Glomerular endothelial cell (primary cell): ENCODE data around the gene TRERF1. TPM values are rescaled to one million over a fixed set of nuclear protein-coding genes. Genes with fewer than 3 reads are reported as not detected.

Source experiments
- DNase-seq: peaks from one replicate; pipeline ENCODE4 v3.0.0-alpha.2; 2011; ENCODE audit warnings: low read depth, low spot score; ENCODE audit errors: extremely low read depth
- total RNA-seq: library from RNA; depleted of rRNA; stranded (reverse); fragments of >200 nt; gene quantifications from 2 replicates; pipeline ENCODE4 v1.2.3, GENCODE V29; 2015

Gene TRERF1
- total RNA-seq, 1 donor from 2014 or later = 2.5 TPM

- no peak for DNase-seq
These were observed 56.7 kb downstream of the TRERF1 start for GRCh38 chr6:42394881-42395620.

- no peak for DNase-seq
These were observed 57.6 kb downstream of the TRERF1 start for GRCh38 chr6:42394151-42394550.

DNA sequence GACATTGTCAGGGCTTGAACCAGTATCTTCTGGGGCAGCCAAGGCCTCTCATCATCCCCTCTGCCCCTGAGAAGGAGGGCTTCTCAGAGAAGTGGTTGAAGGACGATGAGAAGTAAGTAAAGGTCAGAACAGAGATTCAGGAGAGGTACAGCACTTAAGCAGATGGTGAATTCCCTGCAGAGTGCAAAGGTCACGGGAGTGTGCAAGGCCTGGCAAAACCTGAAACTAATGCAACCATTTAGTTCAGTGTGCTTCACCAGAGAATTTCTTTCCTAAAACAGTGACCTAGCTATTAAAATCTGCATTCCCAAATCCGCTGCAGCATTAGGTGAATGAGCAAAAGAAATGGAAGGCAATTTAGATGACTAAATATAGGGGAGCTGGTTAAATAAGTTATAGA, 58.4 kb downstream of the TRERF1 start:
- no peak for DNase-seq

DNA sequence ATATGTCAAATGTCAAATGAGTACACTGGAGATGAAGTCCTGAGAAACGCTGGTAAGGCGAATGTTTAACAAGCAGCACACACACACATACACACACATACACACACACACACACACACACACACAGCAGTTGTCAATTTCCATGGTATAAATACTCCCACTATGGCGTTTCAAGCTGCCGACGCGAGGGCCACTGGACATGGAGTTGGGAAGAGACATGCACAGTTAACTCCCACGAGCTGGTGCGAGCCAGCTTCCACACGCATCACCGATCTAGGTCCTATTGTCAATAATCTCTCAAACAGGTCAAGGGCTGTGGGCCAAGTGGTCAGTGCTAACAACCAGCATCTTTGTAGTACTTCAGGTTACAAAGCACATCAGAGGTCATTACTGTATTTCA, 58.9 kb downstream of the TRERF1 start:
- no peak for DNase-seq

GRCh38 chr6:42391441-42391840, 60.3 kb downstream of the TRERF1 start:
- DNase-seq = no peak

DNA sequence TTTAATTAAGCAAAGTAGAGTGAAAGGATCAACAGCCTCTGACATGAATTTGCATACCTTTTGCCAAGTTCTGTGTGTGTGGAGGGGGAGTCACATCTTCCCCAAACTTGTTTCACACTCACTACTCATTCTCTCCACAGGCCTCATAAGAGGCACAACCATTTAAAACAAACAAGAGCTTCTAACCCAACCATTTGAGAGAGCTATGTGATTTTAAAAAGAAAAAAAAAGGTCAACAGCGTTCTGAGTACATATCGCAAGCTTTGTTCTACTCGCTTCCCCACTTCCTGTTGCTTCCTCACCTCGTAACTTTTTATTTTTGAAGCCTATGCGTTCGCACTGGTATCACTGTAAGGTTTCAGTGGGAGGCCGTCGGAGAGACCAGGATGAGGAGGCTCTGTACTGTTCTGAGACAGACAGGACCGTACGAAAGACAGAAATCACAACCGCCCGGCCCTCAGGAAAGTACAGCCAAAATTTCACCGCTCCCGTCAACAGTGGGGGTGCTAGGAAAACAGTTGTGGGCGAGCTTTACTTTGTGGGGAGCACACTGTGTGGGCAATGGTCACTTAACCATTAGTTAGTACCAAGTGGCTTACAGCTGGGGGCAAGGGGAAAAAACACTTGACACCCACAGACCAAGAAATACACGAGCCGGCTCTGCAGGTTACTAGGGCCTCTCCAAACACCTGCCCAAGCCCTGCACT, 61.3 kb downstream of the TRERF1 start:
- DNase-seq = no peak

- DNase-seq = no peak
These were observed 62.0 kb downstream of the TRERF1 start for GRCh38 chr6:42389736-42390135.

- DNase-seq = no peak
These were observed 63.7 kb downstream of the TRERF1 start for GRCh38 chr6:42388046-42388445.

DNA sequence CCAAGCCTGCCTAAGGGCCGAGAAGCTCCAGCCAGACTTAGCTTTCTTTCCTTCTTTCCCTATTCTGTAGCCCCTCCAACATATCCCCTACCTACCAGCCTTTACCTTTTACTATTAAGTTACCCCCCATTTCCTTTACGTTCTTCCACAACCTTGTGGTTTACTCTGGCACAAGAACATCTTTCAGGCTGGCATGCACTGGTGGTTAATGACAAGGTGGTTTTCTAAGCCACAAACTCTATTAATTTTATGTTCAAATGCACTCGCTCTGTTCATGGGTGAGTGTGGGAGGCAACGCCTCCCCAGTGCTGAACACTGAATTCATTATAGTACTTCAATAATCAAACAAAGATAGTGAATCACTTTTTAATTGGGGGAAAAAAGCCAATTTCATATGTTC, 64.4 kb downstream of the TRERF1 start:
- DNase-seq = no peak

DNA sequence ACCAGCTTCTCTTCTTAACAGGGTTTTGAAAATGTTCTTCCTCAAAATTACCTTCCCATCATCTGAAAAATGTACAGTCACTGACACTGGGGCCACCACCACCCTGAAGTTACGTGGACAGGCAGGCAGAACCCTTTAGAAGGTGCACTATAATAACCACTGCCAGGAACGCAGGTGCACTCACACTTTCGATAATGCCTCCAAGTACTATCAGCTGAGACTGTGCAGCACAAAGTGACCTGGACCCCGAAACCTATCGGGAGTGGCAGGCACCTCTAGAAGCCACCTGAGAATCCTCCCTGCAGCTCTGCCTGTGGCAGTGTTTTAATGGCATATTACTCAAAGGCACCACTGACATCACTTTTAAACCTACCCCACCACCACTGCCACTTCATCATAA, 66.4 kb downstream of the TRERF1 start:
- no peak for DNase-seq

- no peak for DNase-seq
These were observed 68.1 kb downstream of the TRERF1 start for GRCh38 chr6:42383421-42384205.

DNA sequence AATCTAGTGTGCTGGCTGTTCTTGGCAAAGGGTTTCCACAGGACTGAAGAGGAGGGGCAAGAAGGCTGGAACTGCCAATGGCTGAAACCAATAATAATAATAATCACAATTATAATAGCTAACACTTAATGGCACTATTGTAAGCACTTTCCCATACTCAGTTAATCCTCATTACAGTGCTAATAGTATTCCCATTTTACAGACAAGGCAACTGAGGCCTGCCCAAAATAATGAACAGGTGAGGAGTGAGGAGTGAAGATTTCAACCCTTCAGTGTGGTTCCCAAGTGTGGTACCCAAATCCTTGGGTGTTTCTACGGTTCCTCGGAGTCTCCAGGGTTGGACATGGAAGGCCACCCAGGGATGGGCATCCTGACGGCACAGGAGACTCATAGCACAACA, 69.9 kb downstream of the TRERF1 start:
- DNase-seq = no peak

- DNase-seq = no peak
These were observed 71.3 kb downstream of the TRERF1 start for GRCh38 chr6:42380228-42380979.

- no peak for DNase-seq
These were observed 73.2 kb downstream of the TRERF1 start for GRCh38 chr6:42378536-42378935.

DNA sequence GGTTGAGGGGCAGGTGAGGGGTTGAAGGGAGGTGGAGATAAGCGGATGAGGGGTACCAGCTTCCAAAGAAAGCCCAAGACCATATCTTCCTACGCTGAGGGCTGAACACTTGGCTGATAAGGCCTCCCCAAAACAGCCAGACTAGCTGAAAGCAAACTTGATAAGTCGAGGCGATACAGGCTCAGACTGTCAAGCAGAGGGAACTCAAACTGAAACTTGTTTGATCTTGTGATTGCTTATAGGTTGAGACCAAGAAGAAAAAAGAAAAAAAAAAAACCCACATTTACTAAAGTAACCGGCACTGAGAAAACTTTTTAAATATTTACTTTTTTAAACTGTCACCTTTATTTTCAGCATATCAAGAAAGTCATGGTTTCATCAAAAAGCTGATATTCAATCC, 73.6 kb downstream of the TRERF1 start:
- no peak for DNase-seq

GRCh38 chr6:42375007-42375635, 76.6 kb downstream of the TRERF1 start:
- DNase-seq = no peak

- DNase-seq = no peak
These were observed 77.6 kb downstream of the TRERF1 start for GRCh38 chr6:42374018-42374669.

DNA sequence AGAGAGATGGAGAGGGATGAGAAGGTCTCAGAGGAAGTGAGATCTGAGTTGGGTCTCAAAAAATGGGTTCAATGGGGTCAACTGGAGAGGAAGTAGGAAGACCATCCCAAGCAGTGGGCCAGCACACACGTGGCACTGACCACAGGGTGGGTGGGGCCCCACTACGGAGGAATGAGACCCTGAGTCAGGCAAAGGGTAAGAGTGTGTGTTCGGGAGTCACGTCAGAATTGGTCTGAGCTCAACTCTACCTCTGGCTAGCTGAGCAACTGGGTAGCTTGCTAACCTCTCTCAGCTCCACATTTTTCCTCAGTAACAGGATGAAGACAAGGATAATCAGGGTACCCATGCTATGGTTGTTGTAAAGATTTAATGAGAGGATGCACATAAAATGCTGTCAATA, 79.0 kb downstream of the TRERF1 start:
- DNase-seq = no peak

- no peak for DNase-seq
These were observed 81.3 kb downstream of the TRERF1 start for GRCh38 chr6:42370323-42370985.
